Measurements from ENCODE around the gene LRIT3. TPM values are rescaled to one million over a fixed set of nuclear protein-coding genes. Genes with fewer than 3 reads are reported as not detected.
"Not testable (repeated sequence)": the region's sequence is repeated elsewhere in the genome, so short reads cannot be mapped to it uniquely, and the experiment has no call there.

Gene LRIT3
- total RNA-seq, 2 experiments from 2014 or later: 0.15 to 0.20 TPM

DNA sequence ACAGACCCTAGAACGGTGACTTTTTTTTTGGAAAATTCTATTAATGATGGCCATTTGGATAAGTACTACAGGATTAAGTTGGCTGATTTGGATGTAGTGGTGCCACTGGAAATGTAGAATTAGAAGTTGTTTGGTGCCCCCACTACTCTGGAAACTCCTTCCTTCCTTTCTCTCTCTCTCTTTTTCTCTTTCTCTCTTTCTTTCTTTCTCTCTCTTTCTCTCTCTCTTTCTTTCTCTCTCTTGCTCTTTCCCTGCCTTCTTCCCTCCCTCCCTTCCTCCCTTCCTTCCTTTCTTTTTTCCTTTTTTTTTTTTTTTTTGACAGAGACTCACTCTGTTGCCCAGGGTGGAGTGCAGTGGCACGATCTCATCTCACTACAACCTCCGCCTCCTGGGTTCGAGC is 29.6 kb upstream of the LRIT3 start:
- CTCF ChIA-PET: interaction anchor here (0.8 kb wide), 1 partner anchor 390 kb away, joined by 3 read pairs; no protein-coding TSS in a partner anchor
- POLR2A ChIA-PET: no interaction called here
- Mint-ChIP-seq H3K9me3 (no peaks in the 10 kb centered on the region), H3K27me3 (no peaks in the 10 kb centered on the region), H3K4me1 (peaks cover 65% of the 10 kb centered on the region), H3K4me3 (no peak overlapping the region), H3K36me3 (ENCODE audit: low read depth) (peaks cover 58% of the 10 kb centered on the region), H3K27ac (peak overlapping the region; percentile 32)
- no peak for DNase-seq

DNA sequence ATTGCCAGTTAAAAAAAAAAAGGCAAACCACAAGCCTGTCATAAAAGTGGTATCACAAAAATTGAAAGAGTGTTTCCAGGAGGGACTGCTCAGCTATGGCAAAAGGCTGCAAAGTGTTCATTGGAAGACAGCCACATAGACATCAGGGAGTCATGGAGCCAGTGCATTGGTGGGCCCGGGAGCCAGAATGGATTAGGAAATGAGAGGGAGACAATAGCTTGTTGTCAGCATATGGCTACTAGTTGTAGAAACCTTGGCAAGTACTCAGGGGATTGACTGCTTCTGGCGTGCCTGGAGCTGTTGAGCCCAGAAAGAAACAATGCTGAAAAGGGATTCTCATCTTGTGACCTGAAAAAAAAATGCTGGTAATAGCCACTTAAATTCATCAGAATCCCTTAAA is 27.3 kb upstream of the LRIT3 start:
- CTCF ChIA-PET: no interaction called here
- POLR2A ChIA-PET: no interaction called here
- Mint-ChIP-seq H3K9me3 (no peaks in the 10 kb centered on the region), H3K36me3 (ENCODE audit: low read depth) (peaks cover 63% of the 10 kb centered on the region), H3K4me1 (peaks cover 55% of the 10 kb centered on the region), H3K27ac (no peak overlapping the region), H3K27me3 (no peaks in the 10 kb centered on the region), H3K4me3 (no peak overlapping the region)
- no peak for DNase-seq

DNA sequence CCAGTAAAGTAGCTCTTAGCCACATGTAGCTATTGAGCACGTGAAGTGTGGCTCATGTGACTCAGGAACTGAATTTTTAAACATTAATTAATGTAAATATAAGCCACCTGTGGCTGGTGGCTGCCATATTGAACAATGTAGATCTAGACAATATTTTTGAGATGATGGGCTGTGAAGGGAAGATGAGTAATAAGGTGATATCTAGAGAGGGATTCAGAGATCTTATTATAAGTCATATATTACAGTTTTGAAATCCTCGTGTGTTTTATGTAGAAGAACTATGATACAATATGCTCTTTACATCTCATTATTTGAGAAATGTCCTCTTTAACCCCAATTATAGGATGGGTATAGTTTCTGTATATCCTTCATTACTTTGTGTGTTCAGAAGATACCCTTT is 26.7 kb upstream of the LRIT3 start:
- H3K4me3 Mint-ChIP-seq: no peak overlapping the region
- ChIA-PET CTCF (no interaction called here), POLR2A (no interaction called here)
- H3K27me3 Mint-ChIP-seq: no peaks in the 10 kb centered on the region
- no peak for DNase-seq
- H3K9me3 Mint-ChIP-seq: no peaks in the 10 kb centered on the region
- peaks cover 52% of the 10 kb centered on the region for H3K4me1 Mint-ChIP-seq
- peaks cover 59% of the 10 kb centered on the region for H3K36me3 Mint-ChIP-seq (ENCODE audit: low read depth)
- no peak overlapping the region for H3K27ac Mint-ChIP-seq

DNA sequence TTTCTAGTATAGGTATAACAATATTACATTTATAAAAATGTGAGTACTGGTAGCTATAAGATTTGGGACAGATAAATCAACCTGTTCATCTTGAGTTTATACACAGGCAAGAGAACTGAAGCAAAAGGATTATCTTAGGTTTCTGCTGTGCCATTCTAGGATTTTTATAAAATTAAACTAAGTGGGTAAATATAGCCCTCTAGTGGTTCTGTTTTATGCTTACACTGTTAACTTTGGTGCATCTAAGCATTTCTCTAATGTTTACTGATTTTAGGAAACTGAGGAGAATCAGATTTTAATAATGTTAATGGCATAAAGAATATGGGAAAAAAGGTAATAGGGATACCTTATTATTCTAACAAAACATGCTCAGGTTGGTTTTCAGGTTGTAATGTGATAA is 21.2 kb upstream of the LRIT3 start:
- ChIA-PET POLR2A (no interaction called here), CTCF (interaction anchor here (1.4 to 2.1 kb wide), 2 partner anchors 393 to 399 kb away, joined by 4 to 12 read pairs; partner anchors contain the start of gene SEC24B)
- no peak for DNase-seq
- H3K4me3 Mint-ChIP-seq: no peak overlapping the region
- H3K4me1 Mint-ChIP-seq: peaks cover 5% of the 10 kb centered on the region
- H3K9me3 Mint-ChIP-seq: no peaks in the 10 kb centered on the region
- no peaks in the 10 kb centered on the region for H3K27me3 Mint-ChIP-seq
- H3K36me3 Mint-ChIP-seq (ENCODE audit: low read depth): peaks cover 13% of the 10 kb centered on the region
- H3K27ac Mint-ChIP-seq: no peak overlapping the region

- Mint-ChIP-seq H3K9me3 (no peaks in the 10 kb centered on the region), H3K4me3 (no peak within 1 kb of the TSS), H3K36me3 (ENCODE audit: low read depth) (peaks cover 9% of the 10 kb centered on the region), H3K4me1 (peaks cover 3% of the 10 kb centered on the region), H3K27me3 (no peaks in the 10 kb centered on the region), H3K27ac (no peak within 1 kb of the TSS)
- ChIA-PET POLR2A (no interaction called here), CTCF (no interaction called here)
- DNase-seq: no peak
Measured at GRCh38 chr4:109827672-109828071, 20.2 kb upstream of the LRIT3 start, which contains the start of gene RRH. TSS of gene RRH (plus strand) at chr4:109827972. CDS start at chr4:109828028, 56 bp downstream.

- H3K27me3 Mint-ChIP-seq: no peaks in the 10 kb centered on the region
- ChIA-PET POLR2A (no interaction called here), CTCF (no interaction called here)
Measured at GRCh38 chr4:109833756-109834155, 14.2 kb upstream of the LRIT3 start.

DNA sequence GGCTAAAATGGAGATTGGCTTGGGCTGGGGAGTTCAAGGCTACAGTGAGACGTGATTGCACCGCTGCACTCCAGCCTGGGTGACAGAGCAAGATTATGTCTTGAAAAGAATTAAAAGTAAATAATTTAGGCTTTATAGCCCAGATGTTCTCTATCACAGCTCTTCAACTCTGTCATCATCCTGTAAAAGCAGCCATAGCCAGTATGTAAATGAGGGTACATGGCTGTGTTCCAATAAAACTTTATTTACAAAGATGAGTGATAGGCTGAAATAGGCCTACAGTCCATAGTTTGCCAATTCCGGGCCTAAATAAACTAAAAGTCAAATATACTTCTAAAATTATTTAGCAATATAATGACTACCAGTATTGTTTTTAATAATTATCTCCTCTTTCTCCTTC is 10.9 kb upstream of the LRIT3 start:
- Mint-ChIP-seq H3K9me3 (no peaks in the 10 kb centered on the region), H3K4me3 (no peak overlapping the region), H3K27ac (no peak overlapping the region), H3K4me1 (no peaks in the 10 kb centered on the region), H3K27me3 (no peaks in the 10 kb centered on the region), H3K36me3 (ENCODE audit: low read depth) (no peaks in the 10 kb centered on the region)
- ChIA-PET CTCF (no interaction called here), POLR2A (no interaction called here)
- no peak for DNase-seq

More at GRCh38 chr4:109833756-109834155, 14.2 kb upstream of the LRIT3 start:
- Mint-ChIP-seq H3K9me3 (no peaks in the 10 kb centered on the region), H3K27ac (no peak overlapping the region), H3K4me1 (no peaks in the 10 kb centered on the region), H3K4me3 (no peak overlapping the region), H3K36me3 (ENCODE audit: low read depth) (no peaks in the 10 kb centered on the region)
- DNase-seq: no peak

DNA sequence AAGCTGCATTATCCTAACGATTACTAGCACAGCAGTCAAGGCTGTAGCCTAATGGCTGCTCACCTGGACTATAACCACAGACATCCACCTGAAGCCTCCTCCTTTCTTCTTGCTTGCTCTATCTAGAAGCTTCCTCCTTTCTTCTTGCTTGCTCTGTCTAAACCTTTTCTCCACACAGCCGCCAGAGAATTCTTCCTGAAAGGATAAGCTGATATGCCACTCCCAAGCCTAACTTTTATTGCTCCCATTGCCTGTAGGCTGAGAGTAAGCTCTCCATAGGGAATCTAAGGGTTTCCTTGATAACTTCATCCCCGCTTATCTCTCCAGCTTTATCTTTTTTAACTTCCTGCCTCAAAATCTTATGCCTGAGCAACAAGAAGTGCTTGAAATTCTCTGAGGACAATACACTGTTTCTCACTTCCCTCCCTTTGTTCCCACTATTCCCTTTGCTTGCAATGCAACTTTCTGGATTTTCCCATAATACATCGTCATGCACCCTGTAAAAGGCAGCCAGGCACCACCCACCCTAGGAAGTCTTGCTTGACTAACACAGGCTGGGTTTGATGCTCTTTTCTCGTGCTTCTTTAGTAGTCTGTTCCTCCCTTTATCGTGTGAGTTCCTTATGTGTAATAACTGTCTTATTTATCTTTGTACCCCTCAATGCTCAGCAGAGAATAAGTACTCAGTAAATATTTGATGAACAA is 1.4 kb upstream of the LRIT3 start:
- no peaks in the 10 kb centered on the region for H3K4me1 Mint-ChIP-seq
- POLR2A ChIA-PET: no interaction called here
- no peaks in the 10 kb centered on the region for H3K36me3 Mint-ChIP-seq (ENCODE audit: low read depth)
- no peaks in the 10 kb centered on the region for H3K27me3 Mint-ChIP-seq
- no peaks in the 10 kb centered on the region for H3K9me3 Mint-ChIP-seq
- no peak overlapping the region for H3K27ac Mint-ChIP-seq
- CTCF ChIA-PET: interaction anchor here (0.6 kb wide), 1 partner anchor 11 kb away, joined by 3 read pairs; no protein-coding TSS in a partner anchor
- no peak for DNase-seq
- H3K4me3 Mint-ChIP-seq: no peak overlapping the region

DNA sequence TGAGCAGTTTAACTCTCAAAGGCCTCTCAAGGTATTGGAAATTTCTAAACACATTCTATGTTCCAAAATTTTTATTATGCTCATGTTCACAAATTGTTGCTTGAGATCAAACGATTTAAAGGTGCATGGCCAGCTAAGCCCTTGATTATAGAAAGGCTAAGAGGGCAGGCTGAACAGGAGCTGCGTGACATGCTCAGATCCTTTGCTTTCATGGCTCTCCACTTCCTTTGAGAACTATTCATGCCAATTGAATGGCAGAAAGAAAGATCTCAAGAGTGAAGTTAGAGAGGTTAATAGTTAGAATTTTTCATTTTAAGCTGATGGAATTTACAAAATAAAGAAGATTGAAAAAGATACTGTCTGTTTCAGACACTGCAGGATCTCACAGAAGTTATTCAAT is 594 bp downstream of the LRIT3 start:
- ChIA-PET CTCF (no interaction called here), POLR2A (no interaction called here)
- Mint-ChIP-seq H3K4me1 (no peaks in the 10 kb centered on the region), H3K27ac (no peak overlapping the region), H3K9me3 (no peaks in the 10 kb centered on the region), H3K36me3 (ENCODE audit: low read depth) (no peaks in the 10 kb centered on the region), H3K27me3 (no peaks in the 10 kb centered on the region), H3K4me3 (no peak overlapping the region)
- no peak for DNase-seq

DNA sequence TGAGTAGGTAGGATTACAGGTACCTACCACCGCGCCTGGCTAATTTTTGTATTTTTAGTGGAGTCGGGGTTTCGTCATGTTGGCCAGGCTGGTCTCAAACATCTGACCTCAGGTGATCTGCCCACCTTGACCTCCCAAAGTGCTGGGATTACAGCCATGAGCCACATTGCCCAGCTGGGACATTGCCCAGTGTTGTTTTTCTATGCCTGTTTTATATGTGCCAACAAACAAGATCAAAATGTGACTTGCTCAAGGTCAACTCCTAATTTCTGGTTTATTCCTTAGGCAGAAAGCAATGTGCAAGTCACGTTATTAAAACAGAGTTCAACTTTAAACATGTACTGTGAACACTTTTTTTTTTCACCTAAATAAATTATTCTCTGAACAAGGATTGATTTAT is 2.7 kb downstream of the LRIT3 start:
- Mint-ChIP-seq H3K4me3 (no peak overlapping the region), H3K4me1 (no peaks in the 10 kb centered on the region), H3K9me3 (no peaks in the 10 kb centered on the region), H3K36me3 (ENCODE audit: low read depth) (peaks cover 4% of the 10 kb centered on the region), H3K27ac (no peak overlapping the region), H3K27me3 (no peaks in the 10 kb centered on the region)
- POLR2A ChIA-PET: no interaction called here
- no peak for DNase-seq
- CTCF ChIA-PET: no interaction called here

GRCh38 chr4:109859426-109860300 is 11.8 kb downstream of the LRIT3 start:
- H3K27ac Mint-ChIP-seq; H3K27me3 Mint-ChIP-seq; DNase-seq; H3K36me3 Mint-ChIP-seq (ENCODE audit: low read depth); POLR2A ChIA-PET; CTCF ChIA-PET; H3K4me3 Mint-ChIP-seq; H3K4me1 Mint-ChIP-seq: not testable (repeated sequence)
- H3K9me3 Mint-ChIP-seq: peaks cover 18% of the 10 kb centered on the region

GRCh38 chr4:109861271-109861670 is 13.4 kb downstream of the LRIT3 start:
- Mint-ChIP-seq H3K27ac (no peak overlapping the region), H3K4me1 (no peaks in the 10 kb centered on the region), H3K27me3 (no peaks in the 10 kb centered on the region), H3K4me3 (no peak overlapping the region), H3K36me3 (ENCODE audit: low read depth) (peaks cover 3% of the 10 kb centered on the region), H3K9me3 (peaks cover 14% of the 10 kb centered on the region)
- CTCF ChIA-PET: interaction anchor here (0.7 kb wide), 1 partner anchor 479 kb away, joined by 3 read pairs; no protein-coding TSS in a partner anchor
- no peak for DNase-seq
- POLR2A ChIA-PET: no interaction called here

GRCh38 chr4:109861916-109862511 is 14.1 kb downstream of the LRIT3 start:
- ChIA-PET POLR2A (no interaction called here), CTCF (no interaction called here)
- Mint-ChIP-seq H3K4me1 (no peaks in the 10 kb centered on the region), H3K27me3 (no peaks in the 10 kb centered on the region), H3K27ac (no peak overlapping the region), H3K9me3 (peaks cover 14% of the 10 kb centered on the region), H3K4me3 (no peak overlapping the region), H3K36me3 (ENCODE audit: low read depth) (peaks cover 3% of the 10 kb centered on the region)
- no peak for DNase-seq
